ENCODE results near the gene WNT3. TPM values are rescaled to one million over a fixed set of nuclear protein-coding genes. Genes with fewer than 3 reads are reported as not detected.
"Not testable (repeated sequence)": the region's sequence is repeated elsewhere in the genome, so short reads cannot be mapped to it uniquely, and the experiment has no call there.

The WNT3 gene, protein sequence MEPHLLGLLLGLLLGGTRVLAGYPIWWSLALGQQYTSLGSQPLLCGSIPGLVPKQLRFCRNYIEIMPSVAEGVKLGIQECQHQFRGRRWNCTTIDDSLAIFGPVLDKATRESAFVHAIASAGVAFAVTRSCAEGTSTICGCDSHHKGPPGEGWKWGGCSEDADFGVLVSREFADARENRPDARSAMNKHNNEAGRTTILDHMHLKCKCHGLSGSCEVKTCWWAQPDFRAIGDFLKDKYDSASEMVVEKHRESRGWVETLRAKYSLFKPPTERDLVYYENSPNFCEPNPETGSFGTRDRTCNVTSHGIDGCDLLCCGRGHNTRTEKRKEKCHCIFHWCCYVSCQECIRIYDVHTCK
- 1 to 10 TPM; 1.9 to 2.2 (median 1.9) TPM for polyA plus RNA-seq (ENCODE audit: insufficient read length in 4 of 4)

DNA sequence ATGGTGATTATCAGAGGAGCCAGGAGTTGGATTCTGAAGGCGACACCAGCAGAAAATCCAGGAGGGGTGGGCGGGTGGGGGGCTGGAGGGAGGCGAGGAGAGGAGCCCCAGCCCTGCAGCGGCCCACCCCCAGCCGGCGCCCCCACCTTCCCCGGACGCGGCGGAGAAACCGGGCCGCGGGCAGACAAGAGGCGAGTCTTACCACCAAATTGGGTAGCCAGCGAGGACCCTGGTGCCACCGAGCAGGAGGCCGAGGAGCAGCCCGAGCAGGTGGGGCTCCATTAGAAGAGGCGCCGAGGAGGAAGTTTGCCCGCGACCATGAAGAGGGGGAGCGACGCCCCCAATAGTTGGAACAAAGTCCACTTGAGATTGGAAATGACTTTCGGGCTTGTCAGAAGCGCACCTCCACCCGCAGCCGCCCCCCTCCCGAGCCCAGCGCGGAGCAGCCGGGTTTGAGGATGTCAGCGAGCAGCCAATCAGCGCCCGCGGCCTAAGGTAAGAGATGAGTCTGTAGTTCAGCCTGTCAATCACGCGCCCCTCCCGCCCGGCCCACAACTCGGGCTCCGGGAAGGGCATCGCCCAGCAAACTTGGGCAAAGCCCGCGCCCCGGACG, at the start of gene WNT3:
Gene WNT3, minus strand, starts transcription at position 377 of the 613 bp plus-strand sequence. Its CDS starts 95 bp downstream, at position 282.
- DNase-seq (ENCODE audit: low read depth in 4 of 4, low spot score in 3 of 4): no peak

DNA sequence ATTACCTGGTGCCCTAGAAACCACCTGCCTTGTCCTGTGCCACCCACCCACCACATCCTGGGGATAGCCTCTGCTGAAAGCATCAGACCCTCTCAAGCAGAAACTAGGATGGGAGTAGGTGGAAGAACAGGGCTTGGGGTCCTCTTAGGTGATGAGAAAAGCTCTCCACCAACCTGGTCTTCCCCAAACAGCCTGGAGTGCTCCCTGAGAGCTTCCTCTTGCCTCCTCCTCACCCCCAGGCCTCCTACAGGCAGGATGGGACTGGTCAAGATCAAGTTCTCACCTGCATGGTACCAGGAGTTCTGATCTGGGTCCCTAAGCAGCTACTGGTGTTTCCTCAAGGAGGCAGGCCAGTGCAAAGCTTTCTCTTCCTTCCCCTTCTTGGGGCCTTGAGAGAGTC, 48.3 kb upstream of the WNT3 start:
- DNase-seq (ENCODE audit: low read depth in 4 of 4, low spot score in 3 of 4): no peak

DNA sequence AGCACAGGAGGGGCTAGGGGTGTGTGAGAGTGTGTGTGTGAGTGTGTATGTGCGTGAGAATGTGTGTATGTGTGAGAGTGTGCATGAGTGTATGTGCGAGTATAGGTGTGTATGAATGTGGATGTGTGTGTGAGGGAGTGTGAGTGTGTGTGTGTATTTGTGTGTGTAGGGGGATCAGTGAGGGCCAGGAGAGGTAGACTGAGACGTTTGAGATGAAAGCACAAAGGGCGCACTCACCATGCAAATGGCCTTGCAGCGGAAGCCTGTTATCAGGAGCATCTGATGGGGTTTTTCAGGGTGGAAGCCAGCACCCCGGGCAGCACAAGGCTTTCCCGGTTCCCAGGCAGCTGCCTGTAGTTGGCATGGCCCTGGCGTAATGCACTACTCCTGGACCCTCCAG, 47.8 kb upstream of the WNT3 start:
- no peak for DNase-seq (ENCODE audit: low read depth in 4 of 4, low spot score in 3 of 4)

DNA sequence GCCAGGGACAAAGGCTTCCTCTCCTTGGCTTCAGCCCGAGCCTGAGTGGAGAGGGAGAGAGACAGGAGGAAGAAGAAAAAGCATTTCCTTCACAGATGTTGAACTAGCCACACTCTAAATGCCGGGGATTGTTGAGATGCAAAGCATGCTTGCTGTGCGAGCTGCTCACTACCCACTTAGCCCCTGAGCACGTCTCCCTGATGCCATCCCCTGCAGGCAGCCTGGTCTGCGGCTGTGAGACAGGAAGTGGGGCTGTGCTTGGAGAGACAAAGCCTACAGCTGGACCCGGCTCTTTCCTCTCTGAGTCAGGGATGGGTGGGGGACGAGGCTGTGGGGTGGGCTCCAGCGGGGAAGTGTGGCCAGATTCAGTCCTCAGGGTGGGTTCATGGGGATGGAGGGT, 46.6 kb upstream of the WNT3 start:
- DNase-seq (ENCODE audit: low read depth in 4 of 4, low spot score in 3 of 4): no peak

DNA sequence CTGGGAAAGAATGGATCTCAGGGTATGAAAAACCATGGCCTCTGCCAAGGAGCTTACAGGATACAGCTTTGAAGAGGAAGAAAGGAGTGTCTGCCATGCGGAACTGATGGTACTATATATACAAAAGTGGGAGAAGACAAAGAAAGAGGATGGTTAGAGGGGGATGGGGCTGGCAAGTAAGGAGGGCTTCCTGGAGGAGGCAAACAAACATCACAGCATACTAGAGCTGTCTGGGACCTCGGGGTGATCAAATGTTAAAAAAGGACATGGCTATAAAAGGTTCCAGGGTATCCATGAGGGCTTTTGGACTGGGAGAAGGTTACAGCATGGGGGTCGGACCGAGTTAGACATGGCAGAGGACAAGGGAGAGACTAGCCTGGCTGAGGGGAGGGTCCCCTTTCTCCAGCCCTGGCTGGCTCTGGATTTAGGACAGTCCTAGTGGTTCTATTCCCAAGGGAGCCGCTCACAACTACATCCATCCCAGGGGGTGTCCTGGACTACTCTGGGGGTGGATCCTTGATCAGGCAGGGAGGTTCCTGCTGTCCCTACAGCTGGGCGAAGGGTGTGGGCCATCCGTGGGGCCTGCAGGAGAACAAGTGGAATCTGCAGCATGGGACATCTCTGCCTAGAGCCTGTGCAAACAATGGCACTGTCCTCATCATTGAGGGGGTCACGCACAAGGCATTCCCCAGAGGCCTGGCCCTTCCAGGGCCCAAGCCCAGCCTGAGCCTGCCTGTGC, 45.1 kb upstream of the WNT3 start:
- DNase-seq (ENCODE audit: low read depth in 4 of 4, low spot score in 3 of 4): no peak

DNA sequence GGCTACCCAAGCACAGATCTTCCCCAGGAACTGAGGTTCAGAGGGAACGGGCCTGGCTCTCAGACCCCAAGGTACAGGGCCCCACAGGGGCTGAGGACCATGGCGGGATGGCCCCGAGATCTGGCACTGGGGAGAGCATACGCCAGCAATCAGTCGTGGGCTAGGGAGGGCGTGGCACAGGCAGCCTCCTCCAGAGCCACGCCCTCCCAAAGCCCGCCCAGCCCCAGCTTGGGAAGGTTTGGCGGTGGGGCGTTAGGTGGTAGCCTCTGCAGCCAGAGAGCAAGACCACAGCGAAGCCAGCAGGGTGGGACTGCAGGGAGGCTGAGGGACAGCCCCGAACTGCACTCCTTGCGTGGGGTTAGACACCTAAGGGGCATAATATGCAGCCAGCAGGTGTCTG, 44.5 kb upstream of the WNT3 start:
- DNase-seq (ENCODE audit: low read depth in 4 of 4, low spot score in 3 of 4): no peak

DNA sequence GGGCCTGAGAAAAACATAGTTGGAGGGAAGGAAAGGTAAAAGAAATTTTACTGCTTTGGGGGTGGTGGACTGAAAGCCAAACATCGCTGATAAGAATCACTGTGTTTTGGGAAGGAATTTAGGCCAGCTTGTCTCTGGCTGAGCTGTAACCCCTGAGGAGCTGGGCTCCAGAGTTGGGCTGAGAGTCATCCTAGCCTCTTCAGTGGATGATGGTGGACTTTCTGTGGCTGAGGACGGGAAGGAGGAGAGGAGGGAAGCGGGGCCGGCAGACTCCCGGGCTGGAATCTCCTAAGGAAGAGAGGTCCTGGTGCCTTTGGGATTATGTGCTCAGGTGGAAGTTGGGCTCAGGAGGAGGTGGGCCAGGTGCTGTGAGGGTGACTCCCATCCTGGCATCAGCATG, 41.5 kb upstream of the WNT3 start:
- DNase-seq (ENCODE audit: low read depth in 4 of 4, low spot score in 3 of 4): no peak

DNA sequence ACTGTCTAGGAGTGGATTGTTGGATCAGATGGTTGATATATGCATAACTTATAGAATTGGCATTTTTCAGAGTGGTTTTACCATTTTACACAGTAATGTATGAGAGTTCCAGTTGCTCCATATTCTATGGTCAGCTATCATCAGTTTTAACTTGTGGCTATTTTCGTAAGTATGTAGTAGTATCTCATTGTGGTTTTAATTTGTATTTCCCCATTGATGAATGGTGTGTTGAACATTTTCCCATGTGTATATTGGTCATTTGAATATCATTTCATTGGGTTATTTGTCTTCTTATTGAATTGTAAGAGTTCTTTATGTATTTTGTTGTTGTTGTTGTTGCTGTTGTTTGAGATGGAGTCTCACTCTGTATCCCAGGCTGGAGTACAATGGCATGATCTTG, 39.1 kb upstream of the WNT3 start:
- no peak for DNase-seq (ENCODE audit: low read depth in 4 of 4, low spot score in 3 of 4)

DNA sequence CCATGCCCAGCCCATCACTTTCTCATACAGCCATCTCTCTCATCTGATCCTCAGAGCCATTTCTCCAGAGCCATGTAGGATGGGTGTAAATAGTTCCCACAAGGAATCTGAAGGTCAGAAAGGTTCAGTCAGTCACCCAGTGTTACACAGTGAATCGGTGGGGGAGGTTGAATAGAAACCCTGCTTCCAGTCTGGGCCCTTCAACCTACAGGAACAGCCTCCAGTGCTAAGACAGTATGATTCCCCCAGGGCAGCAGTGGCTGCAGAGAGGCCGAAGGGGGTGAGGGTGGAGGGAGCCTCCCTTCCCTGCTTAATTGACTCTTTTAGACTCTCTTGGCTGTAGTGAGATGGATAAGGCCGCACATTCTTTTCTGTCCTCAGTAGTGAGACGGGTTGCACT, 36.5 kb upstream of the WNT3 start:
- no peak for DNase-seq (ENCODE audit: low read depth in 4 of 4, low spot score in 3 of 4)

DNA sequence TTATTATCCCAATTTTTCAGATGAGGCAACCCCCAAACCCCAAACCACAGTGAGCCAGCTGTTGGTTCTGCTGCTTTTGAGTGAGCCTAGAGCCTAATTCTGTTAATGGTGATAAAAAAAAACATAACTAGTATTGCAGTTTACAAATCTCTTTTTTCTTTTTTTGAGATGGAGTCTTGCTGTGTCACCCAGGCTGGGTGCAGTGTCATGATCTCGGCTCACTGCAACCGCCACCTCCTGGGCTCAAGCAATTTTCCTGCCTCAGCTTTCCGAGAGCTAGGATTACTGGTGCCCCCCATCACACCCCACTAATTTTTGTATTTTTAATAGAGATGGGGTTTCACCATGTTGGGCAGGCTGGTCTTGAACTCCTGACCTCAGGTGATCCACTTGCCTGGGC, 36.0 kb upstream of the WNT3 start:
- DNase-seq (ENCODE audit: low read depth in 4 of 4, low spot score in 3 of 4): no peak

DNA sequence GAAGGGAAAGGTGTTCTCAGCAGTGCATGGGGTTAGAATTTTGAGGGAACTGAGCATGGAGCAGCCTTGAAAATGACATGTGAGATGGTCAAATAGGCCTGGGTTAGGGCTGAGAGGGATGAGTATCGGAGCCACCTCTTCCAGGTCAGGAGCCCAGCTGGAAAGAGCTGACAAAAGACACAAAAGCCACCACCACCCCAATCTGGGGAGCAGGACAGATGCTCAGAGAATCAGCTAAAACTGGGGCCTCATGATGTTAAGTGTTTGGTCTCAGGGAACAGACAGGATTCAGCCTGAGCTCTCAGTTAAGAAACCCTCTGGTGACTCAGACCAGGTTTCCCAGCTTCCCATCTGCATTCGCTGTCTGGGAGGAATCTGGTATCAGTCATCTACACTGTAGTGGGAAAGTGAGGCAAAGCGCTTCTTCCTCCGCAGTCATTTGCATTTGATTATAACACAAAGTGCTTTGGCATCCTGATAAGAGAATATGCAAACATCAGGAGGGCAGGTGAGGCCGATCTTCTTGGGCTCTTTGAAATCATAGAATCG, 35.5 kb upstream of the WNT3 start:
- no peak for DNase-seq (ENCODE audit: low read depth in 4 of 4, low spot score in 3 of 4)

DNA sequence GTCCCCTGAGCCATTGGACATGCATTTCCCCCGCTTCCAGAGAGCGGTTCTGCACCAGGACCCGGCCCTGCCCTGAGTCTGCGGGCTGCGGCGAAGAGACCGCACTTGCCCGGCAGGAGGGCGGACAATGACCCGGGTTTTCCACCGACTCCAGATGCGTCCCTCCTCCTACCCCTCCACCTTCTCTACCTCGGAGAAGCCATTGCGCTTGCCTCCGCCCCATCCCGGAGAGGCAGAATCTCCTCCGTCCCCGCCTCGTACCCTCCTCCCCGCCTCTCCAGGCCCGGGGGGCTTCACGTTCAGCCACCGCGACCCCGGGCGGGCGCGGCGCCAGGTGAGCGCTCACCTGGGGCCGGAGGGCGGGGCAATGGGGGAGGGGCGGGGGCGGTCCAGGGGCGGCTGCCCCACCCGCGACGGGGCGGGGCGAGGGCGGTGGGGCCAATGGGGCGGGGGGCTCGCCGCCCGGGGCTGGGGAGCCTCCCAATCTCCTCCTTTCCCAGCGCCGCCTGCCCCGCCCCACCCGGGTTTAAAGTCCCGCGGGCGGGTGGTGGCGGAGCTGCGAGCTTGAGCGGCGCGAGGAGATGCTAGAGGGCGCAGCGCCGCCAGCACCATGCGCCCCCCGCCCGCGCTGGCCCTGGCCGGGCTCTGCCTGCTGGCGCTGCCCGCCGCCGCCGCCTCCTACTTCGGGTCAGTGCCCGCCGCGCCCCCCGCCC, 32.7 kb upstream of the WNT3 start, which contains the start of gene WNT9B:
Gene WNT9B, plus strand, starts transcription at position 555 of the 713 bp plus-strand sequence. Its CDS starts 56 bp downstream, at position 611.
- peak in 2 of 4 donors; percentile 36 to 56 for DNase-seq (ENCODE audit: low read depth in 4 of 4, low spot score in 3 of 4)

DNA sequence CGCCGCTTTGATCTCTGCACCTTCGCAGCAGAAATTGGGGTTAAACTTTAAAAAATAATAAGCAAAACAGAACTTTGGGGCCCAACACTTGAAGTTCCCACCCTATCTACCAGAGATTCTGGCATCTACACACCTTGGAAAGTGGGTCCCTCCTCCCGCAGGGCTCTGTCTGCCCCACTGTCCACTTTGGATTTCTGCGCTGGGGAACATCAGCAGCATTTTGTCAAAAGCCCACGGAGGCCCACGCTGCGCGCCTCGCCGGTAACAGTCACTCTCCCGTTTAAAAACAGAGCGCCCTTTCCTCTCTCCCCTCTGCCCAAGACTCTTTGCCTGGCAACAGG, 32.2 kb upstream of the WNT3 start:
- DNase-seq (ENCODE audit: low read depth in 4 of 4, low spot score in 3 of 4): no peak

DNA sequence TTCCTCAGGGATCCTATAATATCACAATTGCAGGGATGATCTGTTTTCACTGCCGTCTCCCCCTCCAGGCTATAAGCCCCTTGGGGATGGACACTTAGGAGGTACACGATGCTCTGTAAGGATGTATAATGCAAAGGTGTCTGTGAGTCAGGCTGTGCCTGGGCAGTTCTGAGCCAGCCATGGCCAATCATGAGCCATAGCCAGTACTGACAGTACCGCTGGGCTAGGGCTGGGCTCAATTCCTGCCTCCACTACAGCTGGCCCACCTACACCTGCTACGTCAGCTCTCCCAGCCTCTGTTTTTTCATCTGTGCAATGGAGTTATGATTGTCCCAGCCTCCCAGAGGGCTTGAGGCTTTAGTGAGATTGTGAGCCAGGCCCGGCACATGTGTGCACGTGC, 30.0 kb upstream of the WNT3 start:
- no peak for DNase-seq (ENCODE audit: low read depth in 4 of 4, low spot score in 3 of 4)

DNA sequence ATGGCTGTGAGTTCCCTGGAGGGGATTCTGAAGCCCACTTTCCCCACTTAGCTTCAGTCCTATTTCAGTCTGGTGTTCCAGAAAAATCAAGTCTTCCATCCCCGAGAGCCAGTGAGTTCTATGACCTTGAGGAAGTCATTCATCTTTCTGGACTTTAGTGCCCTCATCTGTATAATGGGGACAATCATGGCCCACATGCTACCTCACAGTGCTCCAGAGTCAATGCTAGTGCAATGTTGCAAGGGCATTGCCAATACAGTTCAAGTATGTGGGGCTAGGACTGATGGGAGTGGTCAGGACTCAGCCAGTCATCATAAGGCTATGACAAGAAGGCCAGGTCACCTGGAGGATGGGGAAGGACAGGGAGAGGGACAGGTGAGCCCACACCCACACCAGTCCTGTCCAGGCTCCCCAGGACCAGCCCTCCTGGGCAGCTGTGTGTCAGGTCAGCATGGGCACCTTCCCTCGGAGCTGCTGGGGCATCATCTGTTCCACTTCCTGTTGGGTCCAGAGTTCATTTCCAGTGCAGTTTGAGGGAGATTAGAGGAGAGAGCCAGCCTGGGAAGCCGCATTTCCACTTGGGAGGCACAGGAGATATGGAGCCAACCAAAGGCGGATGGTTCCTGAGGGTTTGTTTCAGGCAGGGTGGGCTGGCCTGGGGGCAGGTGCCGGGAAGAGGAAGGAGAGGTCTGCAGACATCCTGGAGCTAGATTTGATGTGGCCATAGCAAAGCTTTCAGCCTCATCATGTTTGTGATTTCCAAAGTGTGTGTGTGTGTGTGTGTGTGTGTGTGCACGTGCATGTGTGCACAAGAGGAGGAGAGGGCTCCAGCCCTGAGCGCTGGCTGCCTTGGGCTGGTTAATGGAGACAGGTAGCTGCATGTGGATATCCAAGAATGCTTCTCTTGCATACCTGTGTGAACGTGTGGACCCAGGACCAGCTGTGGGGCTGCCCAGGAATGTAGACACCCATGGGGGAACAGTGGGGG, 29.0 kb upstream of the WNT3 start:
- DNase-seq (ENCODE audit: low read depth in 4 of 4, low spot score in 3 of 4): no peak

DNA sequence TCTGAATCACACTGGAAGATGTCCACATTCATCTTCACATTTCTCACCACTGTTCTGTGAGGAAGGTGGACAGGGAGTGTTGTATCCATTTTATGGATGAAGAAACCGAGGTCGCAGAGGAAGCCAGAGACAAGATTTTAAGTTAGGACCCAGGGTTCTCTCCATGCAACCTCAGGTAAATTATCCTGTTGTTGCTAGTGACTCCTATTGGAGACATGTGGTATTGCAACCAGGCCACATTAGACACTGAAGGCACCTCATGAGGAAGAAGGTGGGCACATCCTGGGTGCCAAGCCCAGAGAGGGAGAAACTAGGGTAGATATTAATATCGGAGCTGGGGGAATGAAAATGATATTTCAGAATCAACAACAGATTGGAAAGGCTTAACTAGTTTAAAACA, 24.3 kb upstream of the WNT3 start:
- no peak for DNase-seq (ENCODE audit: low read depth in 4 of 4, low spot score in 3 of 4)

DNA sequence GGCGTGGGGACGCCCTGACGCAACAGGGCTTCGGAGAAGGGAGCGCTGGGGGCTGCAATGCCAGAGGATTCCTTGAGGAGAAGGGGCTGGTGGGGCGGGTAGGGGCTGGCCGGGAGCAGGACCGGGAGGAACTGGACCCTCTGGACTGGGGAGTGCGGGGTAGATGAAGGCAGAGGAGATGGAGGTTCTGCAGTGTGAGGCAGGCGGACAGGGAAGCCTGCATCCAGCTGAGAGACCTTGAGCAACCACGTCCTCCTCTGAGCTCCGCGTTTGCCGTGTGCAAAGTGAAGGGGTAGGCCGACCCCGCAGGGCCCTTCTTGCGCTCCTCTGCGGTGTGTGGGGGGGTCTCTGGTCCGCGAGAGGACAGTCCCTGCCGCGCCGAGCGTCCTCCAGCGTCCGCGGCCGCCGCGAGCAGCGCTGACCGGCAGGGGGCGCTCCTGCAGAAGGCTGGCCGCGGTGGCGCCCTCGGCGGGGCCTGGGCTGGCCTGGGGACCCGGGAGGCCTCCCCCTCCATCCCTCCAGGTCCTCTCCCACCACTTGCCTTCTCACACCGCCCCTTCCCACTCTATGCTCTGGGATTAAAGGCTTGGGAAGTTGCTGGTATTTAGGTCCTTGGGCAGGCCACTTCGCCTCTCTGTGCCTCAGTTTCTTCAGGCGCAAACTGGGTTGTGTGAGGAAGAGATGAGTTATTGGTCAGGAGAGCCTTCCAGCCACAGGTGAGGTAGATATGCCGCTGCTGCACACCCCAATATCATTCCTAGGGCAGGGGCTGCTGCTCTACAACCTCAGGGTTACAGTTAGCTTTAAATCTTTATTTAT, 23.3 kb upstream of the WNT3 start:
- no peak for DNase-seq (ENCODE audit: low read depth in 4 of 4, low spot score in 3 of 4)

DNA sequence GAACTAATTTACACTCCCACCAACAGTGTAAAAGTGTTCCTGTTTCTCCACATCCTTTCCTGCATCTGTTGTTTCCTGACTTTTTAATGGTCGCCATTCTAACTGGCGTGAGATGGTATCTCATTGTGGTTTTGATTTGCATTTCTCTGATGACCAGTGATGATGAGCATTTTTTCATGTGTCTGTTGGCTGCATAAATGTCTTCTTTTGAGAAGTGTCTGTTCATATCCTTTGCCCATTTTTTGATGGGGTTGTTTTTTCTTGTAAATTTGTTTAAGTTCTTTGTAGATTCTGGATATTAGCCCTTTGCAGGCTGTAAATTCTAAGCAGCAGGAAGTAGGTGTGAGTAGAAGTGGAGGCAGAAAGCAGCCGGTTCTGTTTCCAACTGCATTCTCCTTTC, 22.1 kb upstream of the WNT3 start:
- DNase-seq (ENCODE audit: low read depth in 4 of 4, low spot score in 3 of 4): not testable (repeated sequence)

DNA sequence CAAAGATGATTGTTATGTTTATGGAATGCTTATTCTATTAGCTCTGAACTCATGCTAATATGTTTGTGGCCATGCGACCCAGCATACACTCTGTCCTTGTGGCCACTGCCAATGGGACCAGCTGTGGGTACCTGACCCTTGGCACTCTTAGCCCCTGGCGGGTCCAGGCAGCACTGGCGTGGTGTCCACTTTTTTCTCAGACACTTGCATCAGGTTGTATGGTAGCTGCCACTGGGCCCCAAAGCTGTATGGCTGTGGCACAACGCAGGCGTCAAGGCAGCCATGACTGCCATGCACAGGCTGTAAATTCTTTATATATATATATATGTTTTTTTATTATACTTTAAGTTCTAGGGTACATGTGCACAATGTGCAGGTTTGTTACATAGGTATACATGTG, 20.7 kb upstream of the WNT3 start:
- no peak for DNase-seq (ENCODE audit: low read depth in 4 of 4, low spot score in 3 of 4)

Measured in right renal pelvis (tissue), 4 donors.